Measurements from ENCODE around the gene NDUFV3.
"Not testable (repeated sequence)": the region's sequence is repeated elsewhere in the genome, so short reads cannot be mapped to it uniquely, and the experiment has no call there.

NDUFV3 gene

DNA sequence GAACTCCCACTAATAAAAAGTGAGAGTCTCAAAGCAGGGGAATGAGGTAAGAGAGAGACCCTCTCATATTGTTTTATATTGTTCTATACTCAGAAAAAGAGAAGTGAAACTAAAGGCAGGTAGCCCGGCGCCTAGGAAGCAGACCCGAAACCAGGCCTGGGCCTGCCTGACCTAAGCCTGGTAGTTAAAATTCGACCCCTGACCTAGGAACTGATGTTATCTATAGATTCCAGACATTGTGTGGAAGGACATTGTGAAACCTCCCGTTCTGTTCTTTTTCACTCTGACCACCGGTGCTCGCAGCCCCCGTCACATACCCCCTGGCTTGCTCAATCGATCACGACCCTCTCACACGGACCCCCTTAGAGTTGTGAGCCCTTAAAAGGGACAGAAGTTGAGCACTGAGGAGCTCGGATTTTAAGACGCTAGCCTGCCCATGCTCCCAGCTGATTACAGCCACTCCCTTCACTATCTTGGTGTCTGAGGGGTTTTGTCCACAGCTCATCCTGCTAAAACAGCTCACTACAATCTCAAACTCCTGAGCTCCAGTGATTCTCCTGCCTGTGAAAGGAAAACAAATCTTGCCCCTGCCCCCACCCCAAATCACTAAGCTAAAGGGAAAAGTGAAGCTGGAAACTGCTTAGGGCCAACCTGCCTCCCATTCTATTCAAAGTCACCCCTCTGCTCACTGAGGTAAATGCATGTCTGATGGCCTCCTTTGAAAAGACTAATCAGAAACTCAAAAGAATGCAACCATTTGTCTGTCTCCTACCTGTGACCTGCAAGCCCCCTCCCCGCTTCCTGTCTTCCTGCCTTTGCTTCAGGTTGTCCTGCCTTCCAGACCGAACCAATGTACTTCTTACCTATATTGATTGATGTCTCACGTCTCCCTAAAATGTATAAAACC is 44.2 kb downstream of the NDUFV3 start:
- not testable (repeated sequence) for DNase-seq

DNA sequence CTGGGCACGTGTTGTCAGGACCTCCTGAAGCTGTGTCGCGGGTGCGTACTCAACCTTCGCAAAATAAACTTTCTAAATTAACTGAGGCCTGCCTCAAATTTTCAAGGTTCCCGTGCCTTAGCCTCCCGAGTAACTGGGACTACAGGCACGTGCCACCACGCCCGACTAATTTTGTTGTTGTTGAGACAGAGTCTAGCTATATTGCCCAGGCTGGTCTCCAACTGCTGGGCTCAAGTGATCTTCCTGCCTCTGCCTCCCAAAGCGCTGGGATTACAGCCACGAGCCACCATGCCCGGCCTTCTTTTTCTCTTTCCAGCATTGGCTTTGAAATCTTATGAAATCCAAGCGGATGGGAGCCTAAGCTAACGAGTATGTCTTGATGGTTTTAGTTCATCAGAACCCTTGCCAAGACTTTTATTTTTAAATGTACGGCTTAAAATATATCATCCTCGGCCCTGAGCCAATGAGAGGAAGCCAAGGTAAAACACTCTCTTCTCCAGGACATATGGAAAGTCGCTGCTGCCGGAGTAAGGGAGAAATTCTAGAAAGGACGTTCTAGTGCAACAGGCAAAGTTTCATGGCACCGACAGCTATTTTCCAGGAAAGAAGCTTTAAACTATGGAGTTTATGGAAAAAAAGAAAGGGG is 45.0 kb downstream of the NDUFV3 start:
- no peak for DNase-seq

DNA sequence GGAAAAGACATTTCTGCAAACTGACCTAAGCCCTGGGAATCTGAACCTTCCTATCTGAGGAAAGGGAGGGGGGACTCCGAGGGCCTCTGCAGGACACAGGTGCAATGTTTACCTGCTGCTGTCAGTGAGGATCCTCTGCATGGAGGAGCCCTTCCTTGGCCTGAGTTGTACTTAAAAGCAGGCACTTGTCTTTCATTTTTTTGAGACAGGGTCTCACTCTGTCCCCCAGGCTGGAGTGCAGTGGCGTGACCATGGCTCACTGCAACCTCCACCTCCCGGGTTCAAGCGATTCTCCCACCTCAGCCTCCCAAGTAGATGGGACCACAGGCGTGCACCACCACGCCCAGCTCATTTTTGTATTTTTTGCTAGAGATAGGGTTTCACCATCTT is 45.5 kb downstream of the NDUFV3 start:
- DNase-seq: not testable (repeated sequence)

DNA sequence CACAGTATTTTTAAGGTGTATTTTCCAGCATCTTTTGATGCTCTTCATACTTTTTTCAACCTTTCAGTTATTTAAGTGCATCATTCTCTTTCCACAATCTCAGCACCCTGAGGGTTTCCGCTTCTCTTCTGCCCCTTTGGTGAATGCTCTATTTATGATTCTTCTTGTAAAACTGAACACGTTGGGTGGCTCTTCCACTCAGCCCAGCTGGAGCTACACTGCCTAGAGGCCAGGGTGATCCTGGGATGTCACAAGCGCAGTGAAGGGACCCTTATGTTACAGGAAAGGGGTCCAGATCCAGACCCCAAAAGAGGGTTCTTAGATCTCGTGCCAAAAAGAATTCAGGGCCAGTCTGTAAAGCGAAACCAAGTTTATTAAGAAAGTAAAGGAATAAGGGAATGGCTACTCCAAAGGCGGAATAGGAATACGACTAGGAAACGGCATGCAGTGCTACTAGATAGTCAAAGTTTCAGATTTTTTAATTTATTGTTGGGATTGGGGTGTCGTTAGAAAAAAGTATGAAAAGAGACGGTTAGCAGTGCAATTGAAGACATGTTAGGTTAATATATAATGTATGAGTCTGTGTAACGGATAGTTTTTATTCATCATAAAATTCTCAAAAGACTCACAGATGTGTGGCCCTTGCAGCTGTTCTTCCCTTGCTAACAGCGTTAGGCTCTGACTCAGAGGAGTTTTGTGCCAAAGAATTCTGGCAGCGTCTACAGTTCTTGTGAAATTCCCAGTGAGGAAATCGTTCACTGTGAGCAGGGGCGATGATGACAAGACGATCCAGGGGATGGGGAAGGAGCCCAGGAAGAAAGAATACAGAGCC is 46.7 kb downstream of the NDUFV3 start:
- no peak for DNase-seq

DNA sequence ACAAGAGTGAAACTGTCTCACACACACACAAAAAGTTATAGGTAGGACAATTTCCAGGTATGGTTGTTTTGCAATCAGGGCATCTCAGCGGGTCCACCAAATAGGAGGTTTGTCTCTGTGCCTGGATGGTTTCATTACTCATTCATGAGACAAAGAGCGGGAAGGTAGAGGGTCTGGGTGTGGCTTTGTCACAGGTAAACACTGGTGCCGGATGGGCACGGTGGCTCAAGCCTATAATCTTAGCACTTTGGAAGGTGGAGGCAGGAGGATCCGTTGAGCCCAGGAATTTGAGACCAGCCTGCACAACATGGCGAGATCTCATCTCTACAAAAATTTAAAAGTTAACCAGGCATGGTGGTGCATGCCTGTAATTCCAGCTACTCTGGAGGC is 48.6 kb downstream of the NDUFV3 start:
- no peak for DNase-seq

DNA sequence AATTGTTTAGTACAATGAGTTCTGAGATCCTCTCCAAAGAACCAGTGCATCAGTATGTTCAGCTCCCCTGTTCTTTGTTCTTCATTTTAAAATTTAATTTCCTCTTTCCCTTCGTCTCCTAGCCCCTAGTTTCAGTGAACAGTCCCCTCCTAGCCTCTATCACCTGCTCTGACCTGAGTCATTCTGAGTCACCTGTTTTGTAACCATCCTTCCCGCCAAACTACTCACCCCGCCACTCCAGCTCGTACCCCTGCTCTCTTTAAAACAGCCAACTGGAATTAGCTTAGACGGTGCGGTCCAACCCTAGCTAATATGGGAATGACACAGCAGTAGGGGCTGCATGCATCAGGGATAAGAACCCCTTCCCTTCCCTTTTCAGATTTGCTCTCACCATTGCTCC is 49.1 kb downstream of the NDUFV3 start:
- DNase-seq: no peak

DNA sequence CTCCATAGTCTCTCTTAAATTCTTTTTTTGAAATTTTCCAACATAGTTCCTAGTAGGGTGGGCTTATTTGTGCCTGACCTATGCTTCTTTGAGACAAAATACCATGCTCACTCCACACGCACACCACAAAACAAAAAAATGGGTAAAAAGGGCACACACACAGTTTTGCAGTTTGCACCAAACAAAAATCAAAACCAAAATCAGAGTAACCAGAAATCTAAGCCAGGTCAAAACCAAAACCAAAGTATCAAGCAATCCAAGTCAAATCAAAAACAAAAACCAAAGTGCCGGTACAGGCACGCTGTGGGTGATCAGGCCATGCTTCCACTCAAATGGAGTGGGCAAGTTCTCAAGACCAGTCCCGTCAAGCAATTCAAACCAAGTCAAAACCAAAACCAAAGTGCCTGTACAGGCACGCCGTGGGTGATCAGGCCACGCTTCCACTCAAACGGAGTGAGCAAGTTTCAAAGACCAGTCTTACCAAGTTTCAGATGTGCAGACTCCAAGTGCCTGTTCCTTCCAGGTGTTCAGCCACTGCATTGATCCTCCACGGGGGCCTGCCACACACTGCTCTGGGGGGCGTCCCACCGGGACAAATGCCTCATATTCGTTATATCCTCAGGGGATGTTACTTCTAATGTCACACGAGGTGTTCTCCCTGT is 56.1 kb downstream of the NDUFV3 start:
- not testable (repeated sequence) for DNase-seq

DNA sequence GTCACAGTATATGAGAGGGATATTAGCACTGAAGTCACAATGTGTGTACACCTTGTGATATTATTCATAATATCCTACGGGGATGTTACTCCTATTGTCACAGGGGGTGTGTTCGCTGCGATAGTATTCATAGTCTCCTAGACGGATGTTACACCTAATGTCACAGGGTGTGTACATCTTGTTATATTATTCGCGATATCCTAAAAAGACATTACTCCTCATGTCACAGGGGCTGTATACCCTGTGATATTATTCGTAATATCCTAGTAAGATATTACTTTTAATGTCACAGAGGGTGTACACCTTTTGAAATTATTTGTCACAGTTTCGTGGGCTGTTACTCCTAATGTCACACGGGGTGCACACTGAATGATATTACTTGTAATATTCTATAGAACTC is 58.1 kb downstream of the NDUFV3 start:
- DNase-seq: not testable (repeated sequence)

DNA sequence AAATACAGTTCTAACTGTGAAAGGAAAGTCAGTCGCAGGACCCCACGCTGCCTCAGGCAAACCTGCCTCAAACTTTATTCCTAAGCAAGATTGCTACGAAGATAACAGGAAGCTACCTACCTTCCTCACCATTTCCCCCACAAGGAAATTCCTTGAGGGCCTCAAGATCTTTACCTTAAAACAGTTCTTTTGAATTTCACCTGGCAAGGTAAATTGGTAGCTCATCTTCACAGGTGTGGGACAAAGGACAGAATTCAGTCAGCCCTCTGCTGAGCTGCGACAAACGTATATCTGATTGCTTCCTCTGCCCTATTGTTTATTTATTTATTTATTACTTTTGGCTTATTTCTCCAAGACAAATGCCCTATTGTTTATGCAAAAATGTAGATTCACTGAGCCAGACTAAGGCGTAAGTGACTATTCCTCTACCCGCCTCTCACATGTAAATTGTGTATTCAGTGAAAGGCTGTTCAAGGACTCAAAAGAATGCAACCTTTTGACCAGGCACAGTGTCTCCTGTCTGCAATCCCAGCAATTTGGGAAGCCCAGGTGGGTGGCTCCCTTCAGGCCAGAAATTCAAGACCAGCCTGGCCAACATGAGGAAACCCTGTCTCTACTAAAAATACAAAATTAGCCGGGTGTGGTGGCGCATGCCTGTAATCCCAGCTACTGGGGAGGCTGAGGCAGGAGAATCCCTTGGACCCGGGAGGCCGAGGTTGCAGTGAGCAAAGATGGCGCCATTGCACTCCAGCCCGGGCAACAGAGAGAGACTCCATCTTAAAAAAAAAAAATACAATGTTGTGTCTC is 63.9 kb downstream of the NDUFV3 start:
- no peak for DNase-seq

DNA sequence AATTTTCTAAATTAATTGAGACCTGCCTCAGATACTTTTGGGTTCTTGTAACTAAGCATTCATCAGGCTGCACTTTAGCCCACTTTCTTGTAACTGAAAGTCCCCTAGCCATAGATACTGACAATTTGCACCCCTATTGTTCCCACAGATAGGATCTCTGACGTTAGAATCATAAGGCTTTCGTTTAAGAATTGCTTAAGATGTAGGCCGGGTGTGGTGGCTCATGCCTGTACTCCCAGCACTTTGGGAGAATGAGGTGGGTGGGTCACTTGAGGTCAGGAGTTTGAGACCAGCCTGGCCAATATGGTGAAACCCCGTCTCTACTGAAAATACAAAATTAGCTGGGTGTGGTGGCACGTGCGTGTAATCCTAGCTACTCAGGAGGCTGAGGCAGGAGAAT is 65.0 kb downstream of the NDUFV3 start:
- DNase-seq: not testable (repeated sequence)

DNA sequence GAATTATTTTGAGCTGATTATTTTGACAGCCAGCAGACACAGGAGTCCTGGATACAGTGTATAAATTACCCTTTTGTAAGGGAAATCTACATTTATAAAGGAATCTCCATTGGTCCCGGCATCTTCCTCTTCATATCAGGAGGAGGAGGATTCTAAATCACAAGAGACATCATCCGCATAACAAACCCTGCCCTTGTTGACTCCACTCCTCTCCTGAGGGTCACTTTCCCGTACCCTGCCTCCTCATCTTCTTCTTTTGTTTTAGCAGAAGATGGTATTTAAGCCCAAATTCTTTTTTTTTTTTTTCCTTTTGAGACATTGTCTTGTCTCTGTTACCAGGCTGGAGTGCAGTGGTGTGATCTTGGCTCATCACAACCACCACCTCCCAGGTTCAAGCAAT is 66.6 kb downstream of the NDUFV3 start:
- no peak for DNase-seq

DNA sequence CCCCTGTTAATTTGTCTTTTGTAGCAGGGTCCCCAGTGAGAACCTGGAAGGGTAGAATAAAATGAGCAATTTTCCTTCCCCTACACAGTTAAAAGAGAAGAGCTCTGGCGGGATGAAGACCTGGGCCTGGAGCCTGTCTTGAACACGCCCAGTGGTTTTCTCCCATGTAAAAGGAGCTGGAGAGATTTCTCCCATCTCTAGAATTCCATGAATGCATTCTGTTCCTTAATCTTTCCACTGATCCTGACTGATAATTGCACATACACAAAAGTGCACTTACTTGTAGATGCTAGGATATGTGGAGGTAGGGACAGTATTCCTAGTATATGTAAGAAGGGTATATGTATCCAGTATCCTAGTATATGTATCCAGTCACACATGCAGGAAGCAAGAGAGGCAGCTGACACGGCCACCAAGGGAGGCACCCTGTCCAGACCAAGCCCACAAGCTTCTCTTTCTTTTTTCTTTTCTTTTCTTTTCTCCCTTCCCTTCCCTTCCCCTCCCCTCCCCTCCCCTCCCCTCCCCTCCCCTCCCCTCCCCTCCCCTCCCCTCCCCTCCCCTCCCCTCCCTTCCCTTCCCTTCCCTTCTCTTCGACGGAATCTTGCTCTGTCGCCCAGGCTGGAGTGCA is 69.4 kb downstream of the NDUFV3 start:
- DNase-seq: no peak
